Skeletal muscle cell (primary cell): ENCODE measurements around the gene INPP5B.

Source experiments
- DNase-seq: peaks from one replicate; pipeline ENCODE4 v3.0.0-alpha.2; 2010; ENCODE audit warnings: low read depth
- H3K4me3 ChIP-seq: 2 replicates; pipeline ENCODE4 v1.5.1; 2011; ENCODE audit warnings: low read depth, mild to moderate bottlenecking, control low read depth, low read length, moderate library complexity

INPP5B gene

DNA sequence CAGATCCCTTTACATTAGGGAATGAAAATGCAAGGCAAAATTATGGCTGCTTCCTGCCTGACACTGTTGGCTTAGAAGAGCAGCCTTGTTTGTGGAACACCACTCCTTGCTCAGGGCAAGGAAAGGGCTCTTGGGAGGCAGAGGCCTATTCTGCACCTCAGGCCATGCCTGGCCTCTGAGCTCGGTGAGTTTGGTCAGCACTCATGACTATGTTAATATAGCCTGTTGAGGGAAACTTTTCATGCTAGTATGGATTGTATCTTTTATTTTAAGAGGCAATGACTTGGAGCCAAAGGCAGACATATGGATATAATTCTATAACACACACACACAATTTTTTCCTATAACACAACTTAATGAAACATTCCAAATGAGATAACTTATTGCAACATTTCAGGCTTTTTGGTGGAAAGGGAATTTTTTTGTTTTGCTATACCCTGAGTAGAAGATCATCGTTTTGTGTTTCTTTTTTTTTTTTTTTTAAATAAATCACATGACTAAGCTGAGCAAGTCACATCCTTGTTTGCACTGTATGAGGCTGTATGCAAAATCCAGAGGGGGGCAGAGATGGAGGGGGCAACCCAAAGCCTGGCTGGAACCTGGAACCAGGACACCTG lies 133.2 kb downstream of the INPP5B start:
- no peak for DNase-seq
- H3K4me3 ChIP-seq, result no peak overlapping the region

DNA sequence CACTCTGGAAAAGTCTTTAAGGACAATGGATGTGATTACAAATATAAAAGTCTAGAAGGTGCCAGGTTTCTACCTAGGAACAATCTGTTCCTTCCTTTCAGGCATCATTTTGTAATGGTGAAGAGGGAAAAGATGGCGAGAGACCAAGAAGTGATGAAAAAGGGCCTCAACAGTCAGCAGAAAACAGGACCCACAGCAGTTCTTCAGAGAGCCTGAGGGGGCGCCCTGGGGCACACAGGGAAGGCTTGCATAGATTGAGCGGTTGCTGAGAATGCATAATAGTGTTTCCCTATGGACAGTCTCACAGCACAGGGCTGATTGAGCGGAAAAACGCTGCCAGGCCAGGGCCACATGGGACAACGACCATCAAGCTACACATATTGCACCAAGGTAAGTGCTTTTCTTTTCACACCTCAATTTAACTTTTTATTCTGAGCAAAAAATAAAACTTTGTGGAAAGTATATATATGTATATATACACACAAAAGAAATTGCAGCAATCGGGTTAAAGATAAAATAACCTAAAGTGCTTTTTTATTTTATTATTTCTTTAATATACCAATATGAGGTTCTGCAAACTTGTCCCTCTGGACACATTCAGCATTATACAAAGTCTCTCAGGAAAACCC lies 135.7 kb downstream of the INPP5B start:
- peak; percentile 65 for DNase-seq
- no peak overlapping the region for H3K4me3 ChIP-seq
